SU-DHL-6 (cell line): ENCODE results near the gene UNC5B.

Experiments used
- EZH2phosphoT487 ChIP-seq: fragments of 200-600 bp; sonication (generic), shearing (Covaris generic); conservative IDR thresholded peaks from 2 replicates; pipeline ENCODE4 v1.6.1; 2018; ENCODE audit warnings: mild to moderate bottlenecking, antibody characterized with exemption, low read length, moderate library complexity, mixed read lengths
- TF ChIP-seq, protein P1 (sequence below): fragments of 200-600 bp; sonication (generic); IDR thresholded peaks from one replicate; pipeline ENCODE4 v1.5.1; 2017; ENCODE audit warnings: antibody characterized with exemption, mild to moderate bottlenecking, low read length, moderate library complexity; ENCODE audit not compliant: insufficient read depth, poor library complexity, severe bottlenecking

DNA sequence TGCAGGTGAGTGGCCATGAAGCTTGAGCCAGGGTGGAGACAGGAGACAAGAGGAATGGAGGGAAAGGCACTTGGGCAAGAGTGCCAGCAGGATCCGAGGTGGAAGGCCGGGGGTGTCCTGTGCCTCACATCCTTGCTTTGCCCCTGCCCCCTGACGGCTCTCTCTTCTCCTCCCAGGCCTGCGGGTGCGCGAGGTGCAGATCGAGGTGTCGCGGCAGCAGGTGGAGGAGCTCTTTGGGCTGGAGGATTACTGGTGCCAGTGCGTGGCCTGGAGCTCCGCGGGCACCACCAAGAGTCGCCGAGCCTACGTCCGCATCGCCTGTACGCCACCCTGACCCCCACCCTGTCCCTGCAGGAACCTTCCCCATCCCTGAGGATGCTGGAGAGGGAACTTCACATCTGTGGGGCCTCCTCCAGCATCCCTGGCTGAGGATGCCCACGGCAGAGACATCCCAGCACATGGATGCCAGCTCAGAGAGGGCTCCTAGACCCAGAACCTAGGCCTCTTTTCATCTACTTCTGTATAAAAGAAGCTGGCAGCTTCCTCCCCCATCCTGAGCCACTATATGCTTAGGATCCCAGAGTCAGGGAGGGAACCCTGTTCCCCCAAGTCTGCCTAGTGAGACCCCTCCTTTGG lies 72.3 kb downstream of the UNC5B start:
- TF ChIP-seq, protein P1, sequence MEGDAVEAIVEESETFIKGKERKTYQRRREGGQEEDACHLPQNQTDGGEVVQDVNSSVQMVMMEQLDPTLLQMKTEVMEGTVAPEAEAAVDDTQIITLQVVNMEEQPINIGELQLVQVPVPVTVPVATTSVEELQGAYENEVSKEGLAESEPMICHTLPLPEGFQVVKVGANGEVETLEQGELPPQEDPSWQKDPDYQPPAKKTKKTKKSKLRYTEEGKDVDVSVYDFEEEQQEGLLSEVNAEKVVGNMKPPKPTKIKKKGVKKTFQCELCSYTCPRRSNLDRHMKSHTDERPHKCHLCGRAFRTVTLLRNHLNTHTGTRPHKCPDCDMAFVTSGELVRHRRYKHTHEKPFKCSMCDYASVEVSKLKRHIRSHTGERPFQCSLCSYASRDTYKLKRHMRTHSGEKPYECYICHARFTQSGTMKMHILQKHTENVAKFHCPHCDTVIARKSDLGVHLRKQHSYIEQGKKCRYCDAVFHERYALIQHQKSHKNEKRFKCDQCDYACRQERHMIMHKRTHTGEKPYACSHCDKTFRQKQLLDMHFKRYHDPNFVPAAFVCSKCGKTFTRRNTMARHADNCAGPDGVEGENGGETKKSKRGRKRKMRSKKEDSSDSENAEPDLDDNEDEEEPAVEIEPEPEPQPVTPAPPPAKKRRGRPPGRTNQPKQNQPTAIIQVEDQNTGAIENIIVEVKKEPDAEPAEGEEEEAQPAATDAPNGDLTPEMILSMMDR, result no peak
- TF ChIP-seq EZH2phosphoT487, result no peak
